HL-60 (cell line): Measurements from ENCODE around the gene PTPRK.

ENCODE experiments used
- CTCF ChIP-seq: IDR thresholded peaks from one replicate; pipeline ENCODE4 v1.5.1; 2011; ENCODE audit warnings: low read length, control low read depth, inconsistent platforms; ENCODE audit not compliant: insufficient read depth
- GABPA ChIP-seq: IDR thresholded peaks from 2 replicates; pipeline ENCODE4 v1.6.1; 2012; ENCODE audit warnings: low read depth
- POLR2AphosphoS5 ChIP-seq: IDR thresholded peaks from 2 replicates; pipeline ENCODE4 v1.6.1; 2012; ENCODE audit warnings: low read depth
- SPI1 ChIP-seq: IDR thresholded peaks from 2 replicates; pipeline ENCODE4 v1.6.1; 2012; ENCODE audit warnings: low read depth, mild to moderate bottlenecking, borderline replicate concordance
- TF ChIP-seq, protein P1 (sequence below): IDR thresholded peaks from 2 replicates; pipeline ENCODE4 v1.6.1; 2012; ENCODE audit warnings: low read depth; ENCODE audit not compliant: insufficient replicate concordance

GRCh38 chr6:128319157-128319556, 201.2 kb downstream of the PTPRK start:
- TF ChIP-seq CTCF (no peak), SPI1 (no peak), POLR2AphosphoS5 (no peak), GABPA (no peak)
- TF ChIP-seq, protein P1, sequence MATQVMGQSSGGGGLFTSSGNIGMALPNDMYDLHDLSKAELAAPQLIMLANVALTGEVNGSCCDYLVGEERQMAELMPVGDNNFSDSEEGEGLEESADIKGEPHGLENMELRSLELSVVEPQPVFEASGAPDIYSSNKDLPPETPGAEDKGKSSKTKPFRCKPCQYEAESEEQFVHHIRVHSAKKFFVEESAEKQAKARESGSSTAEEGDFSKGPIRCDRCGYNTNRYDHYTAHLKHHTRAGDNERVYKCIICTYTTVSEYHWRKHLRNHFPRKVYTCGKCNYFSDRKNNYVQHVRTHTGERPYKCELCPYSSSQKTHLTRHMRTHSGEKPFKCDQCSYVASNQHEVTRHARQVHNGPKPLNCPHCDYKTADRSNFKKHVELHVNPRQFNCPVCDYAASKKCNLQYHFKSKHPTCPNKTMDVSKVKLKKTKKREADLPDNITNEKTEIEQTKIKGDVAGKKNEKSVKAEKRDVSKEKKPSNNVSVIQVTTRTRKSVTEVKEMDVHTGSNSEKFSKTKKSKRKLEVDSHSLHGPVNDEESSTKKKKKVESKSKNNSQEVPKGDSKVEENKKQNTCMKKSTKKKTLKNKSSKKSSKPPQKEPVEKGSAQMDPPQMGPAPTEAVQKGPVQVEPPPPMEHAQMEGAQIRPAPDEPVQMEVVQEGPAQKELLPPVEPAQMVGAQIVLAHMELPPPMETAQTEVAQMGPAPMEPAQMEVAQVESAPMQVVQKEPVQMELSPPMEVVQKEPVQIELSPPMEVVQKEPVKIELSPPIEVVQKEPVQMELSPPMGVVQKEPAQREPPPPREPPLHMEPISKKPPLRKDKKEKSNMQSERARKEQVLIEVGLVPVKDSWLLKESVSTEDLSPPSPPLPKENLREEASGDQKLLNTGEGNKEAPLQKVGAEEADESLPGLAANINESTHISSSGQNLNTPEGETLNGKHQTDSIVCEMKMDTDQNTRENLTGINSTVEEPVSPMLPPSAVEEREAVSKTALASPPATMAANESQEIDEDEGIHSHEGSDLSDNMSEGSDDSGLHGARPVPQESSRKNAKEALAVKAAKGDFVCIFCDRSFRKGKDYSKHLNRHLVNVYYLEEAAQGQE, result no peak
